Spleen (tissue), 11 donors: ENCODE results near the gene INO80. TPM values are rescaled to one million over a fixed set of nuclear protein-coding genes. Genes with fewer than 3 reads are reported as not detected.

Experiments
- DNase-seq: peaks from one replicate; pipeline ENCODE4 v3.0.0-alpha.2; 2020
- H3K27ac ChIP-seq, 8 donors: fragments of 200-600 bp; sonication (generic) in 7 of 8; 1 replicate in 4 of 8; 2 replicates in 4 of 8; pipeline versions ENCODE4 v1.5.0 to v1.8.0; 2016 to 2021; ENCODE audit warnings: inconsistent platforms in 4 of 8, mild to moderate bottlenecking in 4 of 8, moderate library complexity in 1 of 8
- H3K27me3 ChIP-seq, 7 donors: fragments of 200-600 bp; sonication (generic) in 6 of 7; replicated peaks in 1 of 7; 1 replicate in 4 of 7; 2 replicates in 3 of 7; pipeline versions ENCODE4 v1.5.0 to v1.8.0; 2016 to 2021; ENCODE audit warnings: inconsistent platforms in 3 of 7, mild to moderate bottlenecking in 1 of 7
- H3K36me3 ChIP-seq, 6 donors: fragments of 200-600 bp; sonication (generic) in 5 of 6; 1 replicate in 4 of 6; 2 replicates in 2 of 6; pipeline versions ENCODE4 v1.5.0 to v1.8.0; 2016 to 2021; ENCODE audit warnings: inconsistent platforms in 2 of 6
- H3K4me1 ChIP-seq, 6 donors: fragments of 200-600 bp; sonication (generic) in 5 of 6; 1 replicate in 3 of 6; 2 replicates in 3 of 6; pipeline versions ENCODE4 v1.5.0 to v1.8.0; 2016 to 2021; ENCODE audit warnings: inconsistent platforms in 3 of 6
- H3K4me3 ChIP-seq, 8 donors: fragments of 200-600 bp; sonication (generic) in 7 of 8; 1 replicate in 4 of 8; 2 replicates in 4 of 8; pipeline versions ENCODE4 v1.5.0 to v1.8.0; 2016 to 2021; ENCODE audit warnings: inconsistent platforms in 4 of 8, mild to moderate bottlenecking in 4 of 8, moderate library complexity in 2 of 8
- H3K9me3 ChIP-seq, 8 donors: fragments of 200-600 bp; sonication (generic) in 7 of 8; 1 replicate in 4 of 8; 2 replicates in 4 of 8; pipeline versions ENCODE4 v1.5.0 to v1.8.0; 2016 to 2021; ENCODE audit warnings: inconsistent platforms in 4 of 8
- CTCF ChIP-seq, 11 experiments: fragments of 200-600 bp in 7 of 11; fragments of 450-650 bp in 4 of 11; sonication (generic) in 4 of 11; IDR thresholded peaks in 8 of 11; conservative IDR thresholded peaks in 3 of 11; 1 replicate in 7 of 11; 2 replicates in 4 of 11; pipeline versions ENCODE4 v1.4.0 to v1.8.0; 2016 to 2021; ENCODE audit warnings: antibody characterized with exemption in 11 of 11, inconsistent platforms in 4 of 11, mild to moderate bottlenecking in 1 of 11
- POLR2A ChIP-seq, 3 donors: fragments of 450-650 bp; IDR thresholded peaks; one replicate each; pipeline ENCODE4 v1.5.1; 2017; ENCODE audit warnings: antibody characterized with exemption in 3 of 3, mild to moderate bottlenecking in 1 of 3
- POLR2AphosphoS5 ChIP-seq, 3 donors: sonication (generic); formaldehyde crosslinking; IDR thresholded peaks; one replicate each; pipeline ENCODE4 v1.5.1; 2017; ENCODE audit warnings: antibody characterized with exemption in 3 of 3
- WGBS, 5 donors: extraction: QIAGEN DNeasy Blood & Tissue Kit in 3 of 5; methylation state at CpG; one replicate each; pipeline versions ENCODE4 v1.1.5 to v1.1.7; 2013 to 2018; 5-methylcytosine and 5-hydroxymethylcytosine counted together
- intact Hi-C: fragments of 100-400 bp; cut with DNase I; formaldehyde crosslinking; loops from one replicate; pipeline ENCODE4 v1.15.0; 2023; ENCODE audit warnings: low total_unique reads
- polyA plus RNA-seq, 3 donors: library from polyadenylated mRNA; stranded (reverse); fragments of 200-250 nt; gene quantifications; one replicate each; pipeline ENCODE4 v1.2.1, GENCODE V29; 2013
- total RNA-seq, 7 donors: library from RNA; depleted of rRNA in 3 of 7; stranded (reverse); fragments of >200 nt in 3 of 7; fragmentation: NEBNext Ultra II Directional in 4 of 7; extraction: Animal tissue kit (Norgen Biotek cat#: 25700) in 4 of 7; gene quantifications; one replicate each; pipeline versions ENCODE4 v1.1.0 to v1.2.1, GENCODE V29; 2016 to 2021
- donor health status: healthy with polysubstance abuse.
- donor health status: DM: no; HTN: no; CAD: no; lungs with moderate emphysema.
- donor health status: DM: no; HTN: no; CAD: no.
- donor health status: Bipolar disorder and iron deficiency.
- donor health status: healthy.
- donor health status: DM: no; HTN: no; CAD: no.
- donor health status: DM: yes; HTN: yes; CAD: no.

The INO80 gene
- total and polyA plus RNA-seq, 10 donors = 5.2 to 39.4 (median 25.9) TPM

GRCh38 chr15:40944510-40945296 is 171.4 kb downstream of the INO80 start:
- Histone ChIP-seq H3K27me3 (no peaks in the 10 kb centered on the region), H3K4me1 (peaks cover 29 to 42% (median 39%) of the 10 kb centered on the region in 6 donors), H3K27ac (no peak overlapping the region), H3K36me3 (no peaks in the 10 kb centered on the region), H3K4me3 (no peak overlapping the region), H3K9me3 (no peaks in the 10 kb centered on the region)
- 94 to 96% (median 94%) methylated on average over 11 of the region's 11 CpGs for WGBS, 5 donors
- TF ChIP-seq CTCF (IDR thresholded peaks at IDR 0.05 in 8 of 11, conservative IDR thresholded peaks at IDR 0.05 in 3 of 11) (no peak), POLR2A (IDR thresholded peaks at IDR 0.05) (no peak), POLR2AphosphoS5 (IDR thresholded peaks at IDR 0.05) (no peak)
- no peak for DNase-seq
- intact Hi-C loops = loop anchor here (5.0 kb wide), 1 partner anchor 37 kb away; no protein-coding TSS in a partner anchor

GRCh38 chr15:40943764-40944365 is 172.2 kb downstream of the INO80 start:
- Histone ChIP-seq H3K9me3 (no peaks in the 10 kb centered on the region), H3K4me3 (no peak overlapping the region), H3K4me1 (peaks cover 31 to 50% (median 44%) of the 10 kb centered on the region in 6 donors), H3K27me3 (no peaks in the 10 kb centered on the region), H3K27ac (no peak overlapping the region), H3K36me3 (no peaks in the 10 kb centered on the region)
- DNase-seq = no peak
- WGBS, 5 donors = 78 to 96% (median 87%) methylated on average over 9 of the region's 9 CpGs
- TF ChIP-seq POLR2A (IDR thresholded peaks at IDR 0.05) = no peak
- TF ChIP-seq CTCF (IDR thresholded peaks at IDR 0.05 in 8 of 11, conservative IDR thresholded peaks at IDR 0.05 in 3 of 11) = no peak
- TF ChIP-seq POLR2AphosphoS5 (IDR thresholded peaks at IDR 0.05) = no peak
- intact Hi-C loops = loop anchor here (5.0 kb wide), 1 partner anchor 37 kb away; no protein-coding TSS in a partner anchor

- WGBS, 5 donors = 58 to 75% (median 65%) methylated on average over 12 of the region's 12 CpGs
- Histone ChIP-seq H3K4me1 (peaks cover 31 to 58% (median 50%) of the 10 kb centered on the region in 6 donors), H3K27me3 (no peaks in the 10 kb centered on the region), H3K27ac (peak overlapping the region in 7 of 8 donors; percentile 87 to 93 (median 88)), H3K4me3 (peak overlapping the region in 4 of 8 donors; percentile 35 to 76 (median 53)), H3K36me3 (peaks cover 0 to 7% (median 0%) of the 10 kb centered on the region in 6 donors), H3K9me3 (no peaks in the 10 kb centered on the region)
- TF ChIP-seq POLR2A (IDR thresholded peaks at IDR 0.05) (no peak), POLR2AphosphoS5 (IDR thresholded peaks at IDR 0.05) (no peak), CTCF (IDR thresholded peaks at IDR 0.05 in 8 of 11, conservative IDR thresholded peaks at IDR 0.05 in 3 of 11) (no peak)
- intact Hi-C loops = loop anchor here (5.0 kb wide), 1 partner anchor 36 kb away; no protein-coding TSS in a partner anchor
- DNase-seq = no peak
Measured at GRCh38 chr15:40942878-40943277, 173.2 kb downstream of the INO80 start.
